Upper lobe of right lung (tissue), 1 donor: Measurements from ENCODE around the gene UNC119. TPM values are rescaled to one million over a fixed set of nuclear protein-coding genes. Genes with fewer than 3 reads are reported as not detected.

ENCODE experiments used
- ATAC-seq: fragments of 200-7000 bp; cut with Tn5 transposase; one replicate; pipeline ENCODE4 v1.9.1; 2020; ENCODE audit warnings: mild to moderate bottlenecking, moderate library complexity
- DNase-seq: peaks from one replicate; pipeline ENCODE4 v3.0.0-alpha.2; 2020
- H3K27ac ChIP-seq: fragments of 200-600 bp; one replicate; pipeline ENCODE4 v1.8.0; 2022
- H3K27me3 ChIP-seq: fragments of 200-600 bp; one replicate; pipeline ENCODE4 v1.8.0; 2022; ENCODE audit warnings: mild to moderate bottlenecking
- H3K36me3 ChIP-seq: fragments of 200-600 bp; one replicate; pipeline ENCODE4 v1.8.0; 2022
- H3K4me1 ChIP-seq: fragments of 200-600 bp; one replicate; pipeline ENCODE4 v1.8.0; 2022
- H3K4me3 ChIP-seq: fragments of 200-600 bp; one replicate; pipeline ENCODE4 v1.8.0; 2022; ENCODE audit warnings: mild to moderate bottlenecking
- H3K9me3 ChIP-seq: fragments of 200-600 bp; one replicate; pipeline ENCODE4 v1.8.0; 2022
- intact Hi-C: fragments of 100-400 bp; cut with DNase I; formaldehyde crosslinking; loops from one replicate; pipeline ENCODE4 v1.11.0; 2022
- total RNA-seq: library from RNA; stranded (reverse); fragmentation: NEBNext Ultra II Directional; extraction: Animal tissue kit (Norgen Biotek cat#: 25700); gene quantifications from one replicate; pipeline ENCODE4 v1.2.1, GENCODE V29; 2021
- TF ChIP-seq, protein P1 (sequence below): fragments of 200-600 bp; IDR thresholded peaks from one replicate; pipeline ENCODE4 v1.8.0; 2022; ENCODE audit warnings: antibody characterized with exemption
- donor health status: DM: no; HTN: yes; CAD: no; lungs with severe emphysema.

Gene UNC119
- total RNA-seq, 1 donor from 2014 or later: 22.7 TPM

DNA sequence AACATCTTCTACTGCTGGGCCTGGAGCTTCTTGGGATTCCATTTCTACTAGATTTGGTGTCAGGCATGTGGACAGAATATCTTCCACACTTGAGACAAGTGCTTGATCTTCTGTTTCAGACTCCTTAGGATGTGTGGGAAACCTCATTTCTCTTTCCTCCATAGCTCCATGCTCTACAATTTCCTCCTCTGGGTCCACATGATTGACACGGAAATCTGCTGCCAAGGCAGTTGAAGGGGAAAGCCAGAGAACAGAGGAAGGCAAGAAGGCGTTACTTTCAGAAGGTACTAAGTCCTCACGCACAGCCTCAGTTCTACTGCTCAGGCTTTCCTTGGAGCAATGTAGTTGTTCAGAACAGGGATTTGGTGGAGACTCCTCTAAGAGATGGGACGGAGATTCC, 39.8 kb upstream of the UNC119 start:
- DNase-seq (no peak), ATAC-seq (no peak)
- intact Hi-C loops: no loop called here
- Histone ChIP-seq H3K27ac (no peak overlapping the region), H3K4me1 (no peaks in the 10 kb centered on the region), H3K4me3 (no peak overlapping the region), H3K9me3 (no peaks in the 10 kb centered on the region), H3K36me3 (no peaks in the 10 kb centered on the region), H3K27me3 (no peaks in the 10 kb centered on the region)
- TF ChIP-seq, protein P1, sequence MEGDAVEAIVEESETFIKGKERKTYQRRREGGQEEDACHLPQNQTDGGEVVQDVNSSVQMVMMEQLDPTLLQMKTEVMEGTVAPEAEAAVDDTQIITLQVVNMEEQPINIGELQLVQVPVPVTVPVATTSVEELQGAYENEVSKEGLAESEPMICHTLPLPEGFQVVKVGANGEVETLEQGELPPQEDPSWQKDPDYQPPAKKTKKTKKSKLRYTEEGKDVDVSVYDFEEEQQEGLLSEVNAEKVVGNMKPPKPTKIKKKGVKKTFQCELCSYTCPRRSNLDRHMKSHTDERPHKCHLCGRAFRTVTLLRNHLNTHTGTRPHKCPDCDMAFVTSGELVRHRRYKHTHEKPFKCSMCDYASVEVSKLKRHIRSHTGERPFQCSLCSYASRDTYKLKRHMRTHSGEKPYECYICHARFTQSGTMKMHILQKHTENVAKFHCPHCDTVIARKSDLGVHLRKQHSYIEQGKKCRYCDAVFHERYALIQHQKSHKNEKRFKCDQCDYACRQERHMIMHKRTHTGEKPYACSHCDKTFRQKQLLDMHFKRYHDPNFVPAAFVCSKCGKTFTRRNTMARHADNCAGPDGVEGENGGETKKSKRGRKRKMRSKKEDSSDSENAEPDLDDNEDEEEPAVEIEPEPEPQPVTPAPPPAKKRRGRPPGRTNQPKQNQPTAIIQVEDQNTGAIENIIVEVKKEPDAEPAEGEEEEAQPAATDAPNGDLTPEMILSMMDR: no peak

DNA sequence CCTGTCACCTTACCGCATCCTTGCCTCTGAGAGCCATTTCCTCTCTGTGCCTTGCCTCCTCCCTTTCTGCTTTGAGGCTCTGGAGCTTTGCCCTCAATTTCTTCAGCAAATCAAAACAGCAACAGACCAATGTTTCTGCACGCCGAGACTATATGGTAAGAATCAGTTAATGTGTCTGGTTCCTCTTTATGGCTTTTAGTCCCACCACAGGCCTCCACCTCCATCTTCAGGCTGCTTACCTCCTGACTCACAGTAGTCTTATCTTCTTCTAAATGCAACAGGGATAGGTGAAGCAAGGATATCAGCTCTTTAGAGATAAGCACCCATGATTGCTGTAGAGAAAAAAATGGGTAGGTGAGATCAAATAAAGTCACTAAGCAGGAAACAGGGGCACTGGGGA, 33.4 kb upstream of the UNC119 start:
- Histone ChIP-seq H3K9me3 (no peaks in the 10 kb centered on the region), H3K4me3 (no peak overlapping the region), H3K27me3 (no peaks in the 10 kb centered on the region), H3K27ac (no peak overlapping the region), H3K4me1 (no peaks in the 10 kb centered on the region), H3K36me3 (peaks cover 4% of the 10 kb centered on the region)
- no peak for DNase-seq
- intact Hi-C loops: no loop called here
- TF ChIP-seq, protein P1: no peak
- ATAC-seq: no peak

DNA sequence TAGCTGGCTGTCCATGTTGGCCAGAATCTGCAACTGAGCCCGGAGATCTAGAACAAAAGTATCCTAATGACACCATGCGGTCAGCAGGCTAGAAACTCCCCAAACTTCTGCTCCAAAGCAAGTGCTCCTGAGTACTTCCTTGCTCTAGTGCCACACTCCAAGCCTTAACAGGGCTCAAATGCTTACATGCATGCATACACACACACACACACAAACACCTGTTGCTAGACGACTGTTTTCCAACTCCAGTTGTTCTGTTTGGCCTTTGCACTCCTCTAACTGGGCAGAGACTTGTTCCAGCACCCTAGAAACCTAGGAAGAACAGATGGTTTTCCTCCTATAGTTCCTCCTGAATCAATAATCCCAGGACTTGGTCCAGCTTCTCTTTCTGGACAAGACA, 32.0 kb upstream of the UNC119 start:
- Histone ChIP-seq H3K27ac (no peak overlapping the region), H3K4me3 (no peak overlapping the region), H3K9me3 (no peaks in the 10 kb centered on the region), H3K27me3 (no peaks in the 10 kb centered on the region), H3K36me3 (peaks cover 4% of the 10 kb centered on the region), H3K4me1 (no peaks in the 10 kb centered on the region)
- ATAC-seq (no peak), DNase-seq (no peak)
- intact Hi-C loops: no loop called here
- TF ChIP-seq, protein P1: no peak

DNA sequence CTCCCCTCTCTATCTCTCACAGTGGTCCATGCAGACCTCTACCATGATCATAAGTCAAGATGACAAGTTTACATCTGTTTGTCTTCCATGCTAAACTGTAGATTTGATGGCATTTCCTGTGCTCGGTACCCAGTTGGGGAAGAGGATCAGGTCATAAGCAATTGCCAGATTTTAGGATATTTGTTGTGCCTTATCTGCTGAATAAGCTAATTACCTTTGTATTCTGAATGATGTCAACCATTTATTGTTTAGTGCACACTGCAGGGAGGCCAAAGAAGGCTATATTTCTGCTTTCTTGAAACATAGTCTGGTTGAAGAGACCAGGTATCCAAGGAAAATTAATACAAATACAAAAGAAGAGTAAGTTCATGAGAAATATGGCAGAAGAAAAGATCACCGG, 30.1 kb upstream of the UNC119 start:
- Histone ChIP-seq H3K27me3 (no peaks in the 10 kb centered on the region), H3K27ac (no peak overlapping the region), H3K36me3 (peaks cover 4% of the 10 kb centered on the region), H3K4me3 (no peak overlapping the region), H3K9me3 (no peaks in the 10 kb centered on the region), H3K4me1 (no peaks in the 10 kb centered on the region)
- intact Hi-C loops: no loop called here
- TF ChIP-seq, protein P1: no peak
- no peak for ATAC-seq
- DNase-seq: no peak

DNA sequence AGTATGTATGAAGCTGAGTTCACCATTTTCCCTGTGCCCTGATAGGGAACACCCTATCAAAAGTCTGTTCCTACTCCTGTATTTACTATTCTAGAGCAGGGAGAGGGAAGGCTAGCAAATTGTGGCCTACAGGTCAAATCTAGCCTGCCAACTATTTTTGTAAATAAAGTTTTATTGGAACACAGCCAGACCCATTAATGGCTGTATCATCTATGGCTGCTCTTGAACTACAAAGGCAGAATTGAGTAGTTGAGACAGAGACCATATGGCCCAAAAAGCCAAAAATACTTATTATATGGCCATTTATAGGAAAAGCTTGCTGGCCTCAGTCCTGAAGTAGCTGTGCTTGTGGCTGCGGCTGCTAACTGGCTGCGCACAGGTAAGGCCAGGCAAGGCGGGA, 28.5 kb upstream of the UNC119 start:
- intact Hi-C loops: no loop called here
- TF ChIP-seq, protein P1: no peak
- ATAC-seq: no peak
- Histone ChIP-seq H3K27ac (no peak overlapping the region), H3K4me1 (peaks cover 5% of the 10 kb centered on the region), H3K9me3 (no peaks in the 10 kb centered on the region), H3K36me3 (peaks cover 4% of the 10 kb centered on the region), H3K4me3 (no peak overlapping the region), H3K27me3 (no peaks in the 10 kb centered on the region)
- no peak for DNase-seq

DNA sequence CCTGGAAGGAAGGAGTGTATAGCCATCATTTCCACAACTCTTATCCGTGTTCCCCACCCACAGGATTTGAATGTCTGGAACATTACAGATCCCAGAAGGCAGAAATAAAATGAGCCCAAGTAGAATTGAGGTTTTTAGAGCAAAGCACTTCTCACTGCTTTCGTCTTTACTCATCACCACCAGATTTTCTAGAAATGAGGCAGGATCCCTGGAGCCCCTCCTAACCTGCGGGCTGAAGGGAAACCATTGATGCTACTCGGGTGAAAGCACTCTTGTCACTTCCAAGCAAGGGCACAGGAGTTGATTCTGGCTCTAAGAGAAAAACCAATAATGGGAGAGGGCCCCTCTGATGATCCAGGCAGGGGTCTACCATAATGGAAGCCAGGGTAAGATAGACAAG, 27.1 kb upstream of the UNC119 start:
- ATAC-seq: no peak
- H3K4me1 ChIP-seq: peaks cover 5% of the 10 kb centered on the region
- no peak for DNase-seq
- H3K27ac ChIP-seq: no peak overlapping the region
- TF ChIP-seq, protein P1: no peak
- H3K4me3 ChIP-seq: no peak overlapping the region
- H3K9me3 ChIP-seq: no peaks in the 10 kb centered on the region
- H3K36me3 ChIP-seq: no peaks in the 10 kb centered on the region
- intact Hi-C loops: no loop called here
- no peaks in the 10 kb centered on the region for H3K27me3 ChIP-seq
